NT2/D1 (cell line): Measurements from ENCODE around the gene CHCHD4.

Experiments
- SUZ12 ChIP-seq: IDR thresholded peaks from 2 replicates; pipeline ENCODE4 v1.6.1; 2011; ENCODE audit not compliant: insufficient read length, insufficient read depth; ENCODE audit errors: extremely low read depth
- YY1 ChIP-seq: IDR thresholded peaks from 2 replicates; pipeline ENCODE4 v1.6.1; 2011; ENCODE audit not compliant: insufficient read length, insufficient read depth

DNA sequence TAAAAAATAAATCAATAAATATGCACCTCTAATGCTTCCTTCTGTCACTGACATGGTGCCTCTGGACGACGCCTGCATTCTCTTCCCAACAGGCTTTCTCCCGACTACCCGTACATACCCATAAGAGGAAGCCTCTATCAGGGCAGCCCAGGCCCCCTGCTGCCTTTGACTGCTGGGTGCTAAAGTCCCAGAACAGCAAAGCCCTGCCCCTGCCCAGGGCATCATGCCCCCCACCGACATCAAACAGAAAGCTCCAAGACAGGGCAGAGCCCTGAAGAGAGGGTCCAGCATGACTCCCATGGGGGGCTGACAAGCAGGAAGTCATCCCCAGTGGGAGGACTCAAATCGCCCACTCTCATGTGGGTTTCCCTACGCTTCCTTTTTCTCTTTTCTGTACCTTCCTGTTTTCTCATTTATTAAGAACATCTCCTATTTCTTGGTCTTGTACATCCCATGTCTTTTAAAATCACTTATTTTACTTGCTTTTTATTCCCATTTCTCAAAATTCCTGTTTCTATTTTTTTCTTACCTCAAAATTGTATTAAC is 30.3 kb upstream of the CHCHD4 start:
- TF ChIP-seq YY1 (no peak), SUZ12 (no peak)
